GM18498 (cell line): Measurements from ENCODE around the gene CREM.
"Not testable (repeated sequence)": the region's sequence is repeated elsewhere in the genome, so short reads cannot be mapped to it uniquely, and the experiment has no call there.

ENCODE experiments used
- ATAC-seq: cut with Tn5 transposase; IDR thresholded peaks from one replicate; pipeline ENCODE4 v1.9.1; 2021; ENCODE audit warnings: mild to moderate bottlenecking, moderate library complexity; ENCODE audit not compliant: unreplicated experiment

The CREM gene

GRCh38 chr10:35191523-35191922 is 64.9 kb downstream of the CREM start:
- no peak for ATAC-seq

GRCh38 chr10:35192645-35193249 is 66.1 kb downstream of the CREM start:
- no peak for ATAC-seq

GRCh38 chr10:35194471-35194870 is 67.8 kb downstream of the CREM start:
- ATAC-seq = no peak

- ATAC-seq = no peak
Observed at GRCh38 chr10:35194906-35195305, 68.3 kb downstream of the CREM start.

- peak; percentile 98 for ATAC-seq
Observed at GRCh38 chr10:35195361-35196306, 69.0 kb downstream of the CREM start.

- no peak for ATAC-seq
Observed at GRCh38 chr10:35200487-35200886, 73.8 kb downstream of the CREM start.

GRCh38 chr10:35201234-35201633 is 74.6 kb downstream of the CREM start:
- ATAC-seq = no peak

GRCh38 chr10:35202050-35202449 is 75.4 kb downstream of the CREM start:
- ATAC-seq = no peak

GRCh38 chr10:35203745-35204144 is 77.1 kb downstream of the CREM start:
- no peak for ATAC-seq

- ATAC-seq = no peak
Observed at GRCh38 chr10:35204650-35205319, 78.1 kb downstream of the CREM start.

GRCh38 chr10:35206274-35206673 is 79.6 kb downstream of the CREM start:
- ATAC-seq = no peak

- ATAC-seq = peak; percentile 91
Observed at GRCh38 chr10:35208536-35208935, 81.9 kb downstream of the CREM start.

GRCh38 chr10:35208949-35209613 is 82.4 kb downstream of the CREM start:
- peak; percentile 27 for ATAC-seq

GRCh38 chr10:35210961-35211360 is 84.3 kb downstream of the CREM start:
- ATAC-seq = no peak

- ATAC-seq = no peak
Observed at GRCh38 chr10:35211390-35211789, 84.7 kb downstream of the CREM start.

- no peak for ATAC-seq
Observed at GRCh38 chr10:35212856-35213255, 86.2 kb downstream of the CREM start.

GRCh38 chr10:35213699-35214098 is 87.1 kb downstream of the CREM start:
- ATAC-seq = no peak

GRCh38 chr10:35214607-35215020 is 88.0 kb downstream of the CREM start:
- ATAC-seq = no peak

- ATAC-seq = no peak
Observed at GRCh38 chr10:35215107-35215506, 88.5 kb downstream of the CREM start.

- no peak for ATAC-seq
Observed at GRCh38 chr10:35216303-35216905, 89.8 kb downstream of the CREM start.

GRCh38 chr10:35216956-35217355 is 90.3 kb downstream of the CREM start:
- ATAC-seq = not testable (repeated sequence)
